ENCODE results near the gene SAFB2.

The SAFB2 gene

DNA sequence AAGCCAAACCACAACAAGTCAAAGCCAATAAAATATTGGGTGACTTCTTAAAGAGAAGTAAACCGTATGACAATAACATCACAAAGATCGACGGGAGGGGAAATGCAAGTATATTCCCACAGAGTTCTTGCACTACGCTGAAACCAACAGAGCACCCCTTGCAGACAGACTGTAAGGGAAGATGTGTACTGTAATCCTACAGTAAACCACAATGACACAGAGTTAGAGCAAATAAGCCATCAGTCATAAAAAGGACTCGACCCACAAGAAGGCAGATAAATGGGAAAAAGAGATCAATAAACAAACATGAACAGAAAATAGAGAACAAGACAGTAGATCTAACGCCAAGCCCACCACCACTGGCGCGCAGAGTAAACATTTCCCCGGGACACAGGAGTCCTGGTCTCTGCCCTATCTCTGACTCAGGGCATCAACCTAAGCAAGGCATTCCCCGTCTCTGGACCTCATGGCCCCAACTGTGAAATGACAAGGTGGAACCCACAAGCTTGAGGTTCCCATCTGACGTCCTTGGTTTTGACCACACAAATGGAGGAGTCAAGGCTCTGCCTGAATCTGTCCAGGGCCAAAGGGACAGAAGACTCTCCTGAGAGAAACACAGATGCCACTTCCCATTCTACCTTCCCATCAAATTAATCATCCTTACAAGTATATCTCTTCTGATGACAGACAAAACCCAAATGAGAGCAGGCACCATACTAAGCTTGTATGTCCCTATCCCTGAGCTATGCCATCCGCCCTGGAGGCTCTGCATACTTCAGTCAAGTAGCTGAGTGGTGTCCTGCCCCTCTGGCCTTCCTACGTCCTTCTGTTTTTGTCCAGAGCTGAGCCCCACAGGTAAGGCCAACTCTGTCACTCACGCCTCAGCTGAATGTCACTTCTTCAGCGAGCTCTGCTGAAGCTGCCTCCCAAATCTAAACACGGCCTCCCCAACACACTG is 15.0 kb downstream of the SAFB2 start:
- DNase-seq (ENCODE audit: low read depth) = no peak

DNA sequence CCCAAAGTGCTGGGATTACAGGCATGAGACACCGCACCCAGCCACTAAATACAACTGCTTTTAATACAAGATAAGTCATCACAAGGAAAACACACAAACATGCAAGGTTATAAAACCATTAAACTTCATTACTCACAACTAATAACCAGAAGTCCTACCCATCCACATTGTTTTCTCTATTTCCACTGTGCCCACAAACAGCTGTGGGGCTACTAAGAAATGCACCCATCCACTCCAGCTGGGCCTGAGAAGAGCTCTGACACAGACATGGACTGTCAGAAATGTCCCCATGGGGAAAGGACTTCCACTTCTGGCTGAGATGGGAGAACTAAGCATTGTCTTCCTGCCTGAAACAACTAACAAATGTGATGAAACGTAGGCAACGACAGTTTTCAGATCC is 17.2 kb downstream of the SAFB2 start:
- DNase-seq (ENCODE audit: low read depth) = no peak

DNA sequence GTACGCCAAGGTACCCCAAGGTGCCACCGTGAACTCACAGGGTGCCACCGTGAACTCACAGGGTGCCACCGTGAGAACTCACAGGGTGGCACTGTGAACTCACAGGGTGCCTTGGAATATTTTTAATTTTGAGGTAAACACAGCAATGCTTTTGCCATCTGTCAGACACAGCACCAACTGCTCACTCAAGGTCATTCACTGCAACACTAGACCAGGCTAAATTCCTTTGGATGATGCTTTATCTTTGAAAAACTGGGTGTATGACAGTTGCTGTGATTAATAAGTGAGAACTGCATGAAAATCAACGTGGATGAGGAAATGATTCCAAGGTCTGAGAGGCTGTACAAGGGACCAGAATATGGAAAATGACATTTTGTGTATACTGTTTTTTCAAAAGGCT is 18.9 kb downstream of the SAFB2 start:
- DNase-seq (ENCODE audit: low read depth) = no peak

DNA sequence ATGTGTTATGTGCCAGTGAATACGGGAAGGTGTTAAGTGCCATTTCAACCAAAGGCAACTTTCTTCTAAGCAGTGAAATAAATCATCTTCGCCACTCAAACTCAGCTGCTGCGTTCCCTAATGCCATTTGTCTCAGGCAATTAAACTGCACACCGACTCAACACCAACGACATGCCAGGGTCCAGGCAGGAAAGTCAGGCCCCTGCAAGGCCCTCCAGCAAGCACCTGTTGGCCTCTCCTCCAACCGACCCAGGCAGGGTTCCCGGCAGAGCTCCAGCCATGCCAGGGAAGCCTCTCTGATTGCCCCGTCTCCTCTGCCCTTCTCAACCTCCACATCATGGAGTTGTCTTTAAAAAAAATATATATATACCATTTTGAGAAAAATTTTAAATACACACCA is 21.8 kb downstream of the SAFB2 start:
- no peak for DNase-seq (ENCODE audit: low read depth)

DNA sequence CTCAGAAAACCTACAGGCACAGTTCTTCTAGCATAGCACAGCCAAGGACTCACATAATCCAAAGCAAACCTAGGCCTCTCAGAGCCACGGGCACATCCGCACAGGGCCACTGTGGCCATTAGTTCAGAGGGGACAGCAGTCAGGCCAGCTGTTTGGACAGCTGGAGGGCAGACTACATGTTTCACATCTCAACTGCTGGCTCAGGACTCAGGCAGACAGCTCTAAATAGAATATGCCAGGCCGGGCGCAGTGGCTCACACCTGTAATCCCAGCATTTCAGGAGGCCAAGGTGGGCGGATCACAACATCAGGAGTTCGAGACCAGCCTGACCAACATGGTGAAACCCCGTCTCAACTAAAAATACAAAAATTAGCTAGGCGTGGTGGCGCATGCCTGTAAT is 26.8 kb downstream of the SAFB2 start:
- DNase-seq (ENCODE audit: low read depth) = no peak

DNA sequence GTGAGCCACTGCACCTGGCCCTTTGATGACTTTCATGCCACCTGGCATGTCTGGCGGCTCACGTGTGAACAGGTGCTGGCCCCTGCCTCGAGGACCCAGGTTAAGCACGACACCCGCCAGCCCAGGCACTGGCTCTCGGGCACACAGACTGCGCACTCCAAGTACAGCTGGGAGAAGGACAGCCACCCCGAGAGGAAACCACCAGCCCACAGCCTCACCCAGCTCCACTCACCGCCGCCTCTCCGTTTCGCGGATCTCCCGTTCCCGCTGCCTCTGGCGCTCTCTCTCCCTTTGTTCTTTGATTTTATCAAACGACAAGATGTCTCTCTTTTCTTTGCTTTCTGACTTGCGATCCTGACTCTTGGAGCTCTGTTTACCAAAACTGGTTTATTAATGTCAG is 27.4 kb downstream of the SAFB2 start:
- DNase-seq (ENCODE audit: low read depth) = no peak

DNA sequence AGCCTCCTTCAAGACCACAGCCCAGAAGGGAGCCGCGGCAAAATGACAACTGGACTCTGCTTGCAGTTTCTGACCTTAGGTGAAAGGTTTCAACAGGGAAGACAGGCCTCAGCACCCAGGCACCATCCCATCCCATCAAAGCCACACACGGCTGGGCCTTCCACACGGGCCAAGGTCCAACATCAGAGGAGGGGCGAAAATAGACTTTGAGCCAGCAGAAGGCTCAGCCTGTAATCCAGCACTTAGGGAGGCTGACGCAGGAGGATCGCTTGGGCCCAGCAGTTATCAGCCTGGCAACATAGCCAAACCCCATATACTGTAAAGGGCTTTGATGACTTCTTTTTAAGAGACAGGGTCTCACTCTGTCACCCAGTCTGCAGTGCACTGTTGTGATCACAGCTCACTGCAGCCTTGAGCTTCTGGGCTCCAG is 28.0 kb downstream of the SAFB2 start:
- no peak for DNase-seq (ENCODE audit: low read depth)

DNA sequence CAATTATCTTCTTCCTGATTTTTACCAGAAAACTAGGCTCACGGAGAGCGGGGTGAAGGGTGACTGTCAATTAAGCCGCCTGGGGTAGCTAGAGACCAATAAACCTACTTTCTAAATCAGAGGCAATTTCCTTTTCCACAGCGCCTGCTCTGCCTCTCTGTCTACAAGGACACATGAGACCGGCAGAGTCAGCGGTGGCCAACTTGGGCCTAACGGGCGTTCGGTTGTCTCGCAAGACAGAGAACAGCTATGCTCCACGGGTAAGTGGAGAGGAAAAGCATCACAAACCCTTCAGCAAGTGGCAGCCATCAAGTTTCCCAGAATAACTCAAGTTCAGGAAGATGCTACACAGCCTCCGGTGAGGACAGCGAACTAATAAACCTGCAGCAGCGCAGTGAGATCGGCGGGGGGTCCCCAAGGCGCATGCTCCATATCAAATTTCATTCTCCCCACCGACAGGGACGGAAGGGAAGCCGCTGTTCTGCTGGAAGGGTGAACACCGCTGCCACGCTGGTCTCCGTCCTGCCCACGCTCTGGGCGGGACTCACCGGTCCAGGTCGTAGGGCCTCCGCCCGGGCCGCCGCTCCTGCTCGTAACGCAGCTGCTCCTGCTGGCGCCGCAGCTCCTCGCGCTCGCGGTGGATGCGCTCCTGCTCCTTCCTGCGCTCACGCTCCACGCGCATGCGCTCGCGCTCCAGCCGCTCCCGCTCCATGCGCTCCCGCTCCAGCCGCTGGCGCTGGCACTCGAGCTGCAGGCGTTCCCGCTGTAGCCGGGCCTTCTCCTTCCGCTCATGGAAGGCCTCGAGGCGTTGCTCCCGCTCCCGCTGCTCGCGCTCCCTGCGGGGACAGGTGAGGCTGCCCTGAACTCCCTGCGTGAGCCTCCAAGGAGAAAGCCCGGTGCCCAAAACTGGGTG is 29.0 kb downstream of the SAFB2 start:
- DNase-seq (ENCODE audit: low read depth) = no peak

DNA sequence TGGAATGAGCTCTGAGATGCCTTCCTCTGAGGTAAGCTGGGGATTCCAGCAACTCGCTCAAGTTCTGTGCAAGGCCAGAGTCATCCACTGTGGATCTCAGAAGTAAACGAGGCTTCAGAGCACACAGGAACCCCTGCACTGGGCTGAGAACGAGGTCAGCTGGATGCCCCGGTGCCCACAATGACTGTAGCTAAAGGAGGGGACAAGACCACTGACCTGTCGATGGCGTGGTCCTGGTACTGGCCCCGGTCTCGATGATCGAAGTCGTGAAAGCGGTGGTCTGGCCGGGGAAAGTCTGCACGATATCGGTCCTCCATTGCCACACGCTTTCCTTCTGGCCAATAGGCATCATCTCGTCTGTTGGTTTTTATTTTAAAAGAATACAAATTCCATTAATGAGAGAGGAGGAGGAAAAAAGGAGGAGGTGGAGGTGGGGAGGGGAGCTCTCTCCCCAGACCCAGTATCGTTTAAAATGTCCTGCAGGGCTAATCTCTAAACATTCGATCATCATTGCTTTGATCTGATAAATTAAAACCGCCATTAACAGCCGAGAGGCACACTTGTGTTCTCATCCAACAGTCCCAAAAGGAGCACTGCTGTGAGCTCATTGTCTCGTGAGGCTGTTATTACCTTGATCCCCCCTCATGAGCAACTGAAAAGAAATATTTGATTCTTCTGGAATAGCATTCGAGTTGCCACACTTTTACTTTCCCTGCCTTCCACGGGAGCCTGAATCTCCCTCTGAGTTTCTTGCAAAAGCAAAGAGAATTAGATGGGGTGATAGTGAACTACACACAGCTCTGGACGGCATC is 29.8 kb downstream of the SAFB2 start:
- DNase-seq (ENCODE audit: low read depth) = no peak

DNA sequence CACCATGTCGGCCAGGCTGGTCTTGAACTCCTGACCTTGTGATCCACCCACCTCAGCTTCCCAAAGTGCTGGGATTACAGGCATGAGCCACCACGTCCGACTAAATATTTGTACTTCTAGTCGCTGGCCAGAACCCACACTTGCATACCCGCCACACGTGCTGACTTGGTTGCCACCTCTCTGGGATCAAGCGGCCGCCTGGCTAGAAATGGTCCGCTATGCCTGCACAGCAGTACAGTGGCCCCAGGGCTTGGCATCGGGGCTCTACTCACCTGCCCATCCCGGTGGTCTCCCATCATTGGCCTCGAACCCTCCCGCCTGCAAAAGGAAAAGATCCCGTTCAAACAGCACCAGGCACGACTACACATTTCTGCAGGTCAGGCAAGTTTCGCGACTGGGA is 31.1 kb downstream of the SAFB2 start:
- DNase-seq (ENCODE audit: low read depth) = no peak

DNA sequence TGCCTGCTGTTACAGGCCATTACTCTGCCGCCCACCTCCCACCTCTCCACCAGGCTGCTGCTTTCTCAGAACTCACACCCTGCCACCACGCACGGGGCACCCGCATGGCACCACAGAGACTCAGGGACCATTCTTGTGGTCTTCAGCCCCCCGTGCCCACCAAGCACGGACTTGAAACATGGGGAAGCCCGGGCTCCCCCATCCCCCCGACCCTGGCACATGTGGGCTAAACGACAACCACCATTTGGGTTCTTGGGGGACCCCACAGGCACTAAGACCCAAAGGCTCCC is 31.8 kb downstream of the SAFB2 start:
- no peak for DNase-seq (ENCODE audit: low read depth)

DNA sequence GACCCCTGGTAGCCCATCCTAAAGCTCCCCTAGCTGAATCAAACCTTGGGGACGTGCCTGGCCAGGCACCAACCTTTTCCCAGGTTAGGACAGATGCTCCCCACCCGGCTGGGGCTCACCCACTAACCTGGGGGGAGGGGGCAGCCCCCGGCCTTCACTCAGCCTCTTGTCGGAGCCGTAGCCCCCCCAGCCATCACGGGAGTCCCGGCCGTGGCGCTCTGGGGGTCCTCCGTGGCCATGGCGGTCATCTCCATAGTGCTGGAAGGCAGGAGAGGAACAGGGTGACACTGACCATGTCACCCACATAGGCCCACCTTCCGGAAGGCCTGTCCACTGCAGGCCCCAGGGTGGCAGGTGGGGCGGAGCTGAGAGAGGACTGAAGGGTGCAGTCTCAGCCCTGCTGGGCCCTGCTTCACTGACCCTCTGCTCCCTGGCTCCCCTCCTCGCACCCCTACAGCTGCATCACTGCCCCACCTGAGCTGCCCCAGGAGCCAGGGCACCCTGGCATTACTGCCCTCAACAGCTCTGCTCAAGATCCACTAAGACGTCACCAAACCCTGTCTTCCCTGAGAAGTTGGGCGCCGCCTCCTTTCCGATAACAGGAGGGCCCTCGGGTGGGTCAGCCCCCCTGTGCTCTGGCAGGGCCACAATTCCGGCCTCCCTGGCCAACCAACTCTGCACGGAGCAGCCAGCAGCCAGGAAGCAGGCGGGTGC is 32.3 kb downstream of the SAFB2 start:
- DNase-seq (ENCODE audit: low read depth) = no peak

DNA sequence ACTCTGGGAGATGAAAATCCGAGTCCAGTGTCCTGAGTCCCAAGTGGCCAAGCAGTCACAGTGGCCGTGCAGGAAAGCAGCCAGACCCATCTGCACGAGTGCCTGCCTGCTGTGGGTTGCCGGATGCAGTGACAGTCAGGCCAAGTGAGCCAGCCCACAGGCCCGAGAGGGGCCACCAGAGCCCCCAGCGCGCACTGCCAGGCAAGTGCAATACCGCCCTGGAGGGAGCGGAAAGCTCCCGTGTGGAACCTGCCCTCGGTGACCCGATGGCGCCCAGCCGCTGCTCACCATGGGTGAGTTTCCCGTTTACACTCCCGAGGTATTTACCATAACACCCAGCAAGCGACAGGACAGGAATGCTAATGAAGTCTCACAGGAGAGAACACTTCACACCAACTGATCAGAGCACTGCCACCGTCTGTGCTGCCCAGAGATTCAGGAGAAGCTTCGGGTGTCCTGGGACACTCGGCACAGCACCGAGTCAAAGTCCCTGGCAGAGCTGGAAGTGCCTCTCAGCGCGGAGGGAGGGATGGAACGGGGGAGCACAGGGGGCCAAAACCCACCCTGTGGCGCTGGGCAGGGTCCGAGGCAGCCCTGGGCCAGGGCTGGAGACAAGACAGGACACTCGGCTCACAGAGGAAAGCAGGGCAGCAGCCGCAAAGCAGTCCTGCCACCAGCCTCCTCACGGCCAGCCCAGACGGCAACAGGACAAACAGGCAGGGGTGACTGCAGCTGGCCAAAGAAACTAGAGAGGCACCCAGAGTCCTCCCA is 33.5 kb downstream of the SAFB2 start:
- DNase-seq (ENCODE audit: low read depth) = no peak

DNA sequence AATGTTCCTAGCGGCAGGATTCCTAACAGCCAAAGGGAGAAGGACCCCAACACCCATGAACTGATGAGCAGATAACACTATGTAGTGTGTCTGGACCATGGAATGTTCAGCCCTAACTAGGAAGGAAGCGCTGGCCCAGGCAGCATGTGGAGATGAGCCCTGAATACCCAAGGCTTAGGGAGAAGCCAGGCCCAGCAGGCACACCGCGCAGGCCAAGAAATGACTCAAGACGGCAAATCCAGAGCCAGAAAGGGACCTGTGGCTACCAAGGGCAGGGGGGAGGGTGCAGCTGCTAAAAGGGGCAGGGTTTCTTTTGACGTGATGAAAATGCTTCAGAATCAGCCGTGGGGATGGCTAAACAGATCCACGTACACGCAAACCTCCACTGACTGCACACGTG is 34.1 kb downstream of the SAFB2 start:
- no peak for DNase-seq (ENCODE audit: low read depth)

DNA sequence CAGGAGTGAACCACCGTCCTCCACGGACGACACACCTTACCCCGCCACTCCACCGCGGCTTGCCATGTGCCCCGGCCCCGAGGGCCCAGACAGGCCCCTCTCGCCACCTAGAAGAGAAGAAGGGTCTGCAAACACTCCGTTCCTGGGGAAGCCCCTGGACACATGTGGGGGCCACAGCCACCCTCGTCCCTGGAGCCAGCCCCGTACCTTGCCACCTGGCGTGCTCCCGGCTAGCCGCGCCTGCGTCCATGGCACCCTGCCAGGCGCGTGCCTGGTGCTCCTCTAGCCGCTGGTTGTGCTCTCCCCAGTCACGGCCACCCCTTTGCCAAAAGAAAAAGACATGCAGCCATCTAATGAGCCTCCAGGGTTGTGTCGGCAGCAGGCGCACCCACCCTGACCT is 34.9 kb downstream of the SAFB2 start:
- DNase-seq (ENCODE audit: low read depth) = no peak

DNA sequence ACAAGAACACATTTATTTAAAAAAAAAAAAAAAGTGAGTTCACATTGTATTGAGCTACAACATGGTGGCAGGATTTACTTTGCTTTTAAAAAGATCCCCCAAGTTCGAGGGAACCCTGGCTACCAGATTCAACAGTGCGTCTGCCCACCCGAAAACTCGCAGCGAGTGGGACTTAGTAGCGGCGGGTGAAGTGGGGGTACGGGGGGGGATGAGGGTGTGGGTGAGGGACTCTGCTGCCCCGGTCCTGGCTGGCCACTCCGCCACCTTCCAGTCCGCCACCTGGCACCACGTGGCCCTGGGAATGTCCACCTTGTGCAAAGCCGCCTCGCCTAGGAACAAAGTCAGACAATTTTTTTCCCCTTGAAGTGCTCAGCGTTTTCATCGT is 35.5 kb downstream of the SAFB2 start:
- no peak for DNase-seq (ENCODE audit: low read depth)

DNA sequence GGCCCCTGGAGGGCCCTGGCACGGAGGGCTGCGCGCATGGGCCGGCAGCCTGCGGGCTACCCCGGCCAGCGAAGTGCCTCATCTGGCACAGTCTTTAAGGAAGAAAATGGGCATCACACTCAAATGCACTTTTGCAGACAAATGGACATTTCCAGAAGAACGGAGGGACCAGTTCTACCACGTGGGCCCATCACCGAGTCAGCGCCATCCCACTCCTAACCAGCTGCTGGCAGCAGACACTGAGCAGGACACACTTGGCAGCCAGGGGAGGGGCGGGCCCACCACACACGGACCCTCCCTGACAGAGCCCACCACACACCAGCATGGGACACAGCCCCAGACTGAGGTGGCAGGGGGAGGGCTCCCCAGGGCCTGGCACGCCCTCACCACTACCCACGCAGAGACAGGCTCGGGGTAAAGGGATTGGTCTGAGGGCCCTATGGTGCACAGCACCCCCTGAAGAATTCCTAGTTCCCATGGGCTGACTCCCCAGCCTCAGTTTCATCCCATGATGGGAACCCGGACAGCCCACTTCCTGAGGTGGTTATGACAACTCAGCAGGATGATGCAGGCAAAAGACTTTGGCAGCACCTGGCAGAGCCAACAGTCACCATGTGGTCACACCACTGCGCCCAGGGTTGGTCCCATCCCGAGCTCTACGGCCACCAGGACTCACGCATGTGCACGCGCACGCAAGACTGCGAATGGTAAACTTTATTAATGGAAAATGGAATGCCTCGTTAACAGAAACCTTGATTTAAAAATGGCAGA is 36.1 kb downstream of the SAFB2 start:
- no peak for DNase-seq (ENCODE audit: low read depth)

DNA sequence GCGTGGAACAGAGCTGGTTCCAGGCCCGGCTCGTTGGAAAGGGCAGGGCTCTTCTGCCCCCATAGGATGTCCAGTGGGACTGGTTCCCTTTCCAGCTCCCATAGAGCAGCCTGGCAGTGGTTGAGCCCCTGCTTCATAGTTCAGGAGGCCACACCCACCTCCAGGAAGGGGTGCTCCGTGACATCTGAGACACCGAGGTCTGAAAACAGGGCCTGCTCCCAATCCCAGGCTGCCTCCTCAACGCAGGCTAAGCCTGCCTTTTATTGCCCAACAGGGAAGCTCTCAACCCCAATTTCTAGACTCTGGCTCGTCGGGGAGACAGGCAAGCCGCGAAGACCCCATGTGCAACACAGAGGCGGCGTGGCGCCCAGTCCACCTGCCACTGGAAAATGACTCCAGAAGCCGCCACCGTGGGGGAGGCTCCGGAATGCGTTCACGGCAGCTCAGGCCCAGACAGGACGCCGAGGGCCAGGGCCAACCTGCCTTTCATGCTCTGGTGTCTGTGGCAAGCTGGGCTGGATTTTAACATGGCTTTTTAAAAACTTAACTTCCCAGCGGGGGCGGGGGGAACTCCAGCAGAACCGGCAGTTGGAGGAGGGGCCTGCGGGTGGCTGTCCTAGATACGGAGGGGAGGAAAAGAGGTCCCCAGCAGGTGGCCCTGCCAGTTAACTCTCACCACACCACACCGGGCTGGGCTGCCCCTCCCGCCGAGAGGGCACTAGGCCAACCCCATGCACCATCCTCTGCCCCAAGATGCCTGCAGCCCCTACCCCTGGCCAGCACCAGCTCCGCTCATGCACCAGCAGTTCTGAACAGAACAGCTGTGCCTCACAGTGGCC is 36.9 kb downstream of the SAFB2 start:
- DNase-seq (ENCODE audit: low read depth) = no peak

DNA sequence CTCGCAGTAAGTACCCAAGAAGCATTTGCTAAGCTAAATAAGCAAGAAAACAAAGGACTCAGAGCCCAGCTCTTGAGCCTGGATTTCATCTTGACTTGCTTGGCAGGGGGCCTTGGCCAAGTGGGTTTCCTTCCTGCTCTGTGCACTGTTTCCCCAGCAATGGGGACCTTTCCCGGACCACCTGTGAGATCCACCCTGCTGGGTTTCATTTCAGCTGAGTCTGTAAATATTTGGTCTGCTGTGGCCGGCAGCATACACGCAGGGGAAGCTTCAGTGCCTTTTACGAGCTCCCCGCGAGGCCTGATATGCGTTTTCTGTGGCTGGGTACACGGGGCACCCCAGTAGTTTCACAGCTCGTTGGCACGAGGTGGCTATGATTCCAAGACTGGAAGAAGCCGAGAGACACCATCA is 42.4 kb downstream of the SAFB2 start:
- no peak for DNase-seq (ENCODE audit: low read depth)

Measured in activated T-helper 1 cell treated with Interleukin-2 at 50 U/mL for 16 hours (primary cell).